ENCODE results near the gene OPCML. TPM values are rescaled to one million over a fixed set of nuclear protein-coding genes. Genes with fewer than 3 reads are reported as not detected.
A peak's percentile ranks its signal among the peaks of the same experiment; 100 is the strongest.

OPCML gene
- total RNA-seq, 1 donor from 2014 or later: 2.7 TPM

DNA sequence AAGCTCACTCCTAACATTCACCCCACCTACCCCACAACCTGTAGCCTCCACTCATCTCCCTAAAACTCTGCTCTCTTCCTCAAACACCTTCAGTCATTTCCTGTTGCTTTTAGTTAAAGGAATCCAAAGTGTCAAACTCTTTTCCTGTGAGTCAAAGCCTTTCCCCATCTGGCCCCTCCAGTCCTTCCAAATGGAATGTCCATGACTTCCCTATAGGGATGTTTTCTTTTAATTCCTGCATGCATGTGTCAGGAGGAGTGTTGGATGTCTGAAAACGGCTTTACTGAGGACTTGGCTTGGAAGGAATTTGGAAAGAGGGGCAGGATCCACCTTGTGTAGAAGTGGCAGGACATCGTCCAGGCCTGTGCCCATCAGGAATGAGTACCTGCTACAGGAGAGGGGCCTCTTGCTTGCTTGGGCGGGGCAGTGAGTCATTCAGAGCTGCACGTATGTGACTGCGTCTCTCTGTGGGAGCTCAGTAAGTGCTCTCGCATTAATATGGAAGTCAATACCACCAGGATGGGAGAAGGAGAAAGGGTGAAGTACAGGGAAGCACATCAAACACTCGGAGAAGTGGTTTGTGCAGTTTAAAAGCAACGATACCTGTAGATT, 491.9 kb downstream of the OPCML start:
- Mint-ChIP-seq H3K27ac (ENCODE audit: unreplicated experiment) (peak overlapping the region; percentile 85), H3K36me3 (ENCODE audit: low read depth) (no peaks in the 10 kb centered on the region), H3K4me1 (ENCODE audit: low read depth) (peaks cover 34% of the 10 kb centered on the region), H3K9me3 (ENCODE audit: low read depth) (no peaks in the 10 kb centered on the region), H3K4me3 (ENCODE audit: unreplicated experiment) (peak overlapping the region; percentile 26), H3K27me3 (ENCODE audit: low read depth) (no peaks in the 10 kb centered on the region)
- TF ChIP-seq, protein P1, sequence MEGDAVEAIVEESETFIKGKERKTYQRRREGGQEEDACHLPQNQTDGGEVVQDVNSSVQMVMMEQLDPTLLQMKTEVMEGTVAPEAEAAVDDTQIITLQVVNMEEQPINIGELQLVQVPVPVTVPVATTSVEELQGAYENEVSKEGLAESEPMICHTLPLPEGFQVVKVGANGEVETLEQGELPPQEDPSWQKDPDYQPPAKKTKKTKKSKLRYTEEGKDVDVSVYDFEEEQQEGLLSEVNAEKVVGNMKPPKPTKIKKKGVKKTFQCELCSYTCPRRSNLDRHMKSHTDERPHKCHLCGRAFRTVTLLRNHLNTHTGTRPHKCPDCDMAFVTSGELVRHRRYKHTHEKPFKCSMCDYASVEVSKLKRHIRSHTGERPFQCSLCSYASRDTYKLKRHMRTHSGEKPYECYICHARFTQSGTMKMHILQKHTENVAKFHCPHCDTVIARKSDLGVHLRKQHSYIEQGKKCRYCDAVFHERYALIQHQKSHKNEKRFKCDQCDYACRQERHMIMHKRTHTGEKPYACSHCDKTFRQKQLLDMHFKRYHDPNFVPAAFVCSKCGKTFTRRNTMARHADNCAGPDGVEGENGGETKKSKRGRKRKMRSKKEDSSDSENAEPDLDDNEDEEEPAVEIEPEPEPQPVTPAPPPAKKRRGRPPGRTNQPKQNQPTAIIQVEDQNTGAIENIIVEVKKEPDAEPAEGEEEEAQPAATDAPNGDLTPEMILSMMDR (IDR thresholded peaks at IDR 0.05): no peak
- no peak for DNase-seq (ENCODE audit: low spot score)

DNA sequence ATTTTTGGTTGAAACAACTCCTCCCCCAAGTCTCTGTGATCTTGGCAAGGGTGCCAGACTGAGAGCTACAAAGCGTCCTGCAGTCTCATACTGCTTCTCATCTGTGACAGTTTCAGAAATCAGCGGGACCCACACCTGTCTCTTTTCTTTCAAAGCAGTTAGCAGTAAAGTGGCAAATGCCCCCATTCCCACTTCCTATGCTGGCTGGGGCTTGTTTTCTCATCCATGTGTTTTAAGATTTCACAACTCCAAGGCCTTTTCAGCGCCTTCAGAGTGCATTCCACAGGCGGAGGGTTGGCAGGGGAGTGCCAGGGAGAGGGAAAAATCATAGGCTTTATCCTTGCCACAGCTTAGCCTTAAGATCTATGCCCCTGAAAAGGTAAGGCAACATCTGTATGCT, 493.5 kb downstream of the OPCML start:
- H3K27me3 Mint-ChIP-seq (ENCODE audit: low read depth): no peaks in the 10 kb centered on the region
- H3K27ac Mint-ChIP-seq (ENCODE audit: unreplicated experiment): peak overlapping the region; percentile 28

DNA sequence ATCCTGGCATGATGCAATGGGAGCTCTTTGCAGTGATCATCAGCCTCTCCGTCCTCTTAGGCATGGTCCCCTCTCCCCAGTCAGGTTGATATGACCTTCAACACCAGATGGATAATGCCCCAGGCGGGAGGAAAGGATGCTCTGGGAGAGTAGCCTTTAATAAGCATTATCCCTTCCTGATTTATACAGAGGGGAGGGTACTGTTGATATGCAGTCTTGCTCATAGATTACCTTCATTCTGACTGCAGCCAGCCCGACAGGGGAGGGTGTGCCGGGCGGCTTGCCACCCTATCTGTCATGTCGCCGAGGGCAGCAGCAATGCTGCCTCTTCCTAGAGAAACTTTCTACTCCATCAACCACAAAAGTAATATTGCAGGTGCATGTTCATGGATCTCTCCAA, 497.4 kb downstream of the OPCML start:
- Mint-ChIP-seq H3K4me1 (ENCODE audit: low read depth) (peaks cover 13% of the 10 kb centered on the region), H3K27me3 (ENCODE audit: low read depth) (no peaks in the 10 kb centered on the region), H3K36me3 (ENCODE audit: low read depth) (no peaks in the 10 kb centered on the region), H3K9me3 (ENCODE audit: low read depth) (no peaks in the 10 kb centered on the region), H3K27ac (ENCODE audit: unreplicated experiment) (no peak overlapping the region), H3K4me3 (ENCODE audit: unreplicated experiment) (no peak overlapping the region)
- TF ChIP-seq, protein P1 (IDR thresholded peaks at IDR 0.05): no peak
- DNase-seq (ENCODE audit: low spot score): no peak

More for the DNA sequence above, 493.5 kb downstream of the OPCML start:
- no peak for DNase-seq (ENCODE audit: low spot score)
- no peaks in the 10 kb centered on the region for H3K9me3 Mint-ChIP-seq (ENCODE audit: low read depth)
- TF ChIP-seq, protein P1 (IDR thresholded peaks at IDR 0.05): no peak
- H3K4me3 Mint-ChIP-seq (ENCODE audit: unreplicated experiment): no peak overlapping the region
- H3K36me3 Mint-ChIP-seq (ENCODE audit: low read depth): no peaks in the 10 kb centered on the region
- H3K4me1 Mint-ChIP-seq (ENCODE audit: low read depth): peaks cover 34% of the 10 kb centered on the region

DNA sequence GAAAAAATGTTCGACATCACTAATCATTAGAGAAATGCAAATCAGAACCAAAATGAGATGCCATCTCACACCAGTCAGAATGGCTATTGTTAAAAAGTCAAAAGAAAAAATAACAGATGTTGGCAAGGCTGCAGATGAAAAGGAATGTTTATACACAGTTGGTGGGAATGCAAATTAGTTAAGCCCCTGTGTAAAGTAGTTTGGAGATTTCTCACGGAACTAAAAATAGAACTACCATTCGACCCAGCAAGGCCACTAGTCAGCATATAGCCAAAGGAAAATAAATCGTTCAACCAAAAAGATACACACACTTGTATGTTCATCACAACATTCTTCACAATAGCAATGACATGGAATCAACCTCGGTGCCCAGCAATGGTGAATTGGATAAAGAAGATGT, 503.2 kb downstream of the OPCML start:
- H3K4me3 Mint-ChIP-seq (ENCODE audit: unreplicated experiment): no peak overlapping the region
- TF ChIP-seq, protein P1 (IDR thresholded peaks at IDR 0.05): no peak
- H3K9me3 Mint-ChIP-seq (ENCODE audit: low read depth): peaks cover 9% of the 10 kb centered on the region
- DNase-seq (ENCODE audit: low spot score): no peak
- no peaks in the 10 kb centered on the region for H3K27me3 Mint-ChIP-seq (ENCODE audit: low read depth)
- H3K27ac Mint-ChIP-seq (ENCODE audit: unreplicated experiment): no peak overlapping the region
- H3K36me3 Mint-ChIP-seq (ENCODE audit: low read depth): peaks cover 1% of the 10 kb centered on the region
- H3K4me1 Mint-ChIP-seq (ENCODE audit: low read depth): peaks cover 8% of the 10 kb centered on the region

DNA sequence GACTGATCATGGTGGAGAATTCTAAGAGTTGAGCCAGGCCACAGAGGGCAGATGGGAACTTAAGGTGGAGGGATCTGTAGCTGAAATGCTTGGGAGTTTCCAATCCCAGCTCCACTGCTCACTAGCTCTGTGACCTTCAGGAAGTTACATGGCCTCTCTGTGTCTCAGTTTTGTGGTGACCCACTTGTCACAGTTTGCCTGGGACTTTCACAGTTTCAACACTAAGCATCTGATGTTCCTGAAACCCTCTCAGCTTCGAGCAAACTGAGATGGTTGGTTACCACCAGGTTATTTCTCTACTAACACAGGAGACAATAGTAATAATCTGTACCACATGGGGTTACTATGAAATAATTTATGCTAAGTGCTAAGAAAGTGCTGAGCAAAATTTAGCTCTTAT, 505.3 kb downstream of the OPCML start:
- TF ChIP-seq, protein P1 (IDR thresholded peaks at IDR 0.05): no peak
- no peak overlapping the region for H3K27ac Mint-ChIP-seq (ENCODE audit: unreplicated experiment)
- no peak overlapping the region for H3K4me3 Mint-ChIP-seq (ENCODE audit: unreplicated experiment)
- H3K36me3 Mint-ChIP-seq (ENCODE audit: low read depth): peaks cover 1% of the 10 kb centered on the region
- no peak for DNase-seq (ENCODE audit: low spot score)
- H3K27me3 Mint-ChIP-seq (ENCODE audit: low read depth): peaks cover 4% of the 10 kb centered on the region
- H3K9me3 Mint-ChIP-seq (ENCODE audit: low read depth): peaks cover 9% of the 10 kb centered on the region
- peaks cover 13% of the 10 kb centered on the region for H3K4me1 Mint-ChIP-seq (ENCODE audit: low read depth)
